ENCODE measurements around the gene SLC2A1.
"Not testable (repeated sequence)": the region's sequence is repeated elsewhere in the genome, so short reads cannot be mapped to it uniquely, and the experiment has no call there.

Gene SLC2A1

DNA sequence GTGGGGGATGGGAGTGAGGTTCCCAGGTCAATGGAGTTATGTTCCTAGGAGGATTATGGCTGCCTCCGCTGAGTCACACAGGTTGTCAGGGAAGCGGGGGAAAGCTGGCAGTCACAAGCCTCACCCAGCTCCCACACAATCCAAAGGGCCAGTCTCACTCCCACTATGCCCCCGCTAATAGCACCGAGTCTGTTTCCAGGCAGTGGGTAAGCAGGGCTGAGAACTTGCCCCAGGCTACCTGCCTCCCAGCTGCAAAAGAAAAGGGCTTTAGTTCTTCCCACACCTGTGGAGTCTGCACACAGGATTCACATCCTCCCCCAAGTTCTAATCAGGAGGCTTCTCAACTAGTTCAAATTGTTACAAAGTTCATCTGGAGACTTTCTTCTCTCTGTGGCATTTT lies 58.7 kb downstream of the SLC2A1 start:
- H3K4me1 ChIP-seq (ENCODE audit: control insufficient read depth in 1 of 2, insufficient read depth in 2 of 2, low read length in 2 of 2); H3K9me3 ChIP-seq (ENCODE audit: control insufficient read depth in 1 of 2, low read length in 2 of 2); H3K36me3 ChIP-seq (ENCODE audit: control insufficient read depth in 1 of 2, insufficient read depth in 2 of 2, low read length in 2 of 2); H3K27me3 ChIP-seq (ENCODE audit: low read depth, low read length); H3K27ac ChIP-seq (ENCODE audit: low read length); H3K4me3 ChIP-seq (ENCODE audit: low read depth in 1 of 2, low read length in 2 of 2): not testable (repeated sequence)

- no peaks in the 10 kb centered on the region for H3K9me3 ChIP-seq (ENCODE audit: control insufficient read depth in 1 of 2, low read length in 2 of 2)
These were observed 67.1 kb downstream of the SLC2A1 start for GRCh38 chr1:42891465-42892138.

GRCh38 chr1:42889264-42889663 lies 69.4 kb downstream of the SLC2A1 start:
- Histone ChIP-seq H3K4me3 (ENCODE audit: low read depth in 1 of 2, low read length in 2 of 2) (no peak overlapping the region), H3K4me1 (ENCODE audit: control insufficient read depth in 1 of 2, insufficient read depth in 2 of 2, low read length in 2 of 2) (no peaks in the 10 kb centered on the region), H3K9me3 (ENCODE audit: control insufficient read depth in 1 of 2, low read length in 2 of 2) (no peaks in the 10 kb centered on the region), H3K36me3 (ENCODE audit: control insufficient read depth in 1 of 2, insufficient read depth in 2 of 2, low read length in 2 of 2) (no peaks in the 10 kb centered on the region), H3K27ac (ENCODE audit: low read length) (no peak overlapping the region), H3K27me3 (ENCODE audit: low read depth, low read length) (no peaks in the 10 kb centered on the region)

More at GRCh38 chr1:42891465-42892138, 67.1 kb downstream of the SLC2A1 start:
- Histone ChIP-seq H3K27me3 (ENCODE audit: low read depth, low read length) (no peaks in the 10 kb centered on the region), H3K4me1 (ENCODE audit: control insufficient read depth in 1 of 2, insufficient read depth in 2 of 2, low read length in 2 of 2) (no peaks in the 10 kb centered on the region), H3K4me3 (ENCODE audit: low read depth in 1 of 2, low read length in 2 of 2) (no peak overlapping the region), H3K27ac (ENCODE audit: low read length) (no peak overlapping the region), H3K36me3 (ENCODE audit: control insufficient read depth in 1 of 2, insufficient read depth in 2 of 2, low read length in 2 of 2) (no peaks in the 10 kb centered on the region)

DNA sequence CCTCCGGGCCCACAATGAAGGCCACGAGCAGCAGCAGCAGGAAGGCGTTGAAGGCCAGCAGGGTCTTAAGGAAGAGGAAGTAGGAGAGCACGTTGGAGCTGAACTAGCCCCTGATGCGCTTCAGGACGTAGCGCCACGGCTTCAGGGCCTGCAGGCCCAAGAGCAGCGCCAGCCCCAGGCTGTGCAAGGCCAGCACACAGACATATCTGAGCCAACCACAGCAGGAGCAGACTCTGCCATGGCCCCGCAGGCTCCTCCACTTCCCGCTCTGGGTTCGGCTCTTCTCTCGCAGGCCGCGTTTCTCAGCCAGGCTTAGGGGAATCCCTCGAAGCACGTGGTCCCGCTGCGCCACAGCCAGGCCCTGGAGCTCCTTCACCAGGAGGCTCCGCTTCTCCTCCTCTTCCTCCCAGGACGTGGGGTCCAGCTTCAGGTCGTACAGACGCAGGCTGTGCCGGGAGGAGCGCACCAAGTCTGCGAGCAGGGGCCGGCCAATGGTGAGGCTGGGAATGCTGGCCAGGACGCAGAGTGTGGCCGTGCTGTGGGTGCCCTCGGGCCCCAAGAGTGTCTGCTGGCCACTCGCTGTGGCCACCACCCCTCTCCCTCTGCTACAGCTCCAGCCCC lies 70.5 kb downstream of the SLC2A1 start:
- Histone ChIP-seq H3K4me3 (ENCODE audit: low read depth in 1 of 2, low read length in 2 of 2) (no peak overlapping the region), H3K4me1 (ENCODE audit: control insufficient read depth in 1 of 2, insufficient read depth in 2 of 2, low read length in 2 of 2) (no peaks in the 10 kb centered on the region), H3K36me3 (ENCODE audit: control insufficient read depth in 1 of 2, insufficient read depth in 2 of 2, low read length in 2 of 2) (no peaks in the 10 kb centered on the region), H3K27me3 (ENCODE audit: low read depth, low read length) (no peaks in the 10 kb centered on the region), H3K9me3 (ENCODE audit: control insufficient read depth in 1 of 2, low read length in 2 of 2) (no peaks in the 10 kb centered on the region), H3K27ac (ENCODE audit: low read length) (no peak overlapping the region)

- Histone ChIP-seq H3K27ac (ENCODE audit: low read length) (no peak overlapping the region), H3K9me3 (ENCODE audit: control insufficient read depth in 1 of 2, low read length in 2 of 2) (no peaks in the 10 kb centered on the region), H3K4me1 (ENCODE audit: control insufficient read depth in 1 of 2, insufficient read depth in 2 of 2, low read length in 2 of 2) (no peaks in the 10 kb centered on the region), H3K36me3 (ENCODE audit: control insufficient read depth in 1 of 2, insufficient read depth in 2 of 2, low read length in 2 of 2) (no peaks in the 10 kb centered on the region), H3K4me3 (ENCODE audit: low read depth in 1 of 2, low read length in 2 of 2) (no peak overlapping the region), H3K27me3 (ENCODE audit: low read depth, low read length) (no peaks in the 10 kb centered on the region)
These were observed 71.3 kb downstream of the SLC2A1 start for GRCh38 chr1:42887366-42887765.

DNA sequence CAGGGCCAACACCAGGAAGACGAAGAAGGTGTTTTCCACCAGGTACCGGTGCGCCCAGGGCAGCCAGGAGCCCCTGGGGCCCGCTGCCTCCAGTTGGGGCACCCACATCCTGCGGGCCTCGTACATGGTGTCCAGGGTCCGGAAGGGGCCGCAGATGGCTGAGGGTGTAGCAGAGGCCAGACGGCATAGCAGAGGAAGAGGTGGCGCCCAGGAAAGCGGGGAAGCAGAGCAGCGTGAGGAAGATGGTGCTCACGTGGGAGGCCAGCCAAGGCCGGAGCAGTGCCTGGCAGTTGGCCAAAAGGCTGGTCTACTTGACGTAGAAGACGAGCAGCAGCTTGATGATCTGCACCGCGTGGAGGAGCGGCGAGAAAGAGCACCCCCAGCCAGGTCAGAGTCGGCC lies 71.9 kb downstream of the SLC2A1 start:
- Histone ChIP-seq H3K4me3 (ENCODE audit: low read depth in 1 of 2, low read length in 2 of 2) (no peak overlapping the region), H3K9me3 (ENCODE audit: control insufficient read depth in 1 of 2, low read length in 2 of 2) (no peaks in the 10 kb centered on the region), H3K27ac (ENCODE audit: low read length) (no peak overlapping the region)

DNA sequence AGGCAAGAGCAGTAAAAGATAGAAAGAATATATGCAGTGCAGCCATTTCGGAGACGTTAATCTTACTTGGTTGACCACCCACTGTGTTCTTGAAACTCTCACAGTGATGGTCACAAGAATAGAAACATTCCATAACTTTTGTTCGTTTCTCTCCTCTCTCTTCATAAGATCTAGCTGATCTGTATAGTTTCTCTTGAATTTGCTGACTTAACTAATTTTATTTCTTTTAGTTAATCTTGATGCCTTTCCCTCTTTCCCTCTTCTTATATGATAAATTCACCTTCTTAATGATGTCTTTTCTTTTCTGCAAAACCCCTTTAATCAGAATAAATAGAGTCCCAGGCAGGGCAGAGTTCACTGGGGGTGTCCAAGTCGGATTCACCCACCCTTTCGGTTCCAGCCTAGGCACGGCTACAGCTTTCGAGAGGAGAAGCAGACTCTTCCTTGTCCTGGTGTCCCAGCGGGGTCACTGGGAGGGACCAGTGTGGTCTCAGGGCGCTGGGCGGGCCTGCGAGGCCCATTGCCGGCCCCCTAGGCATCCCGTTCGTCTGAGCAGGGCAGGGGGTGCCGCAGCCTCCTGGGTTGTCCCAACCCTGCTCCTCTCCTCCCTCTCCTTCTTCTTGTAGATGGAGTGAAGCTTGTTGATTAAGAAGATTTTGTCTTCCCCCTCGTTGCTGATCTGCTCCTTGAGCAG lies 72.5 kb downstream of the SLC2A1 start:
- H3K4me1 ChIP-seq (ENCODE audit: control insufficient read depth in 1 of 2, insufficient read depth in 2 of 2, low read length in 2 of 2), result no peaks in the 10 kb centered on the region
- H3K36me3 ChIP-seq (ENCODE audit: control insufficient read depth in 1 of 2, insufficient read depth in 2 of 2, low read length in 2 of 2), result no peaks in the 10 kb centered on the region
- H3K27me3 ChIP-seq (ENCODE audit: low read depth, low read length), result no peaks in the 10 kb centered on the region
- no peak overlapping the region for H3K4me3 ChIP-seq (ENCODE audit: low read depth in 1 of 2, low read length in 2 of 2)
- no peaks in the 10 kb centered on the region for H3K9me3 ChIP-seq (ENCODE audit: control insufficient read depth in 1 of 2, low read length in 2 of 2)
- no peak overlapping the region for H3K27ac ChIP-seq (ENCODE audit: low read length)

More for the DNA sequence above, 71.9 kb downstream of the SLC2A1 start:
- Histone ChIP-seq H3K4me1 (ENCODE audit: control insufficient read depth in 1 of 2, insufficient read depth in 2 of 2, low read length in 2 of 2) (no peaks in the 10 kb centered on the region), H3K27me3 (ENCODE audit: low read depth, low read length) (no peaks in the 10 kb centered on the region), H3K36me3 (ENCODE audit: control insufficient read depth in 1 of 2, insufficient read depth in 2 of 2, low read length in 2 of 2) (no peaks in the 10 kb centered on the region)

GRCh38 chr1:42880384-42880783 lies 78.3 kb downstream of the SLC2A1 start:
- Histone ChIP-seq H3K4me1 (ENCODE audit: control insufficient read depth in 1 of 2, insufficient read depth in 2 of 2, low read length in 2 of 2) (no peaks in the 10 kb centered on the region), H3K27ac (ENCODE audit: low read length) (no peak overlapping the region), H3K27me3 (ENCODE audit: low read depth, low read length) (no peaks in the 10 kb centered on the region), H3K36me3 (ENCODE audit: control insufficient read depth in 1 of 2, insufficient read depth in 2 of 2, low read length in 2 of 2) (no peaks in the 10 kb centered on the region), H3K9me3 (ENCODE audit: control insufficient read depth in 1 of 2, low read length in 2 of 2) (no peaks in the 10 kb centered on the region), H3K4me3 (ENCODE audit: low read depth in 1 of 2, low read length in 2 of 2) (no peak overlapping the region)

- Histone ChIP-seq H3K27me3 (ENCODE audit: low read depth, low read length) (no peaks in the 10 kb centered on the region), H3K27ac (ENCODE audit: low read length) (no peak overlapping the region), H3K9me3 (ENCODE audit: control insufficient read depth in 1 of 2, low read length in 2 of 2) (no peaks in the 10 kb centered on the region), H3K36me3 (ENCODE audit: control insufficient read depth in 1 of 2, insufficient read depth in 2 of 2, low read length in 2 of 2) (no peaks in the 10 kb centered on the region), H3K4me3 (ENCODE audit: low read depth in 1 of 2, low read length in 2 of 2) (no peak overlapping the region), H3K4me1 (ENCODE audit: control insufficient read depth in 1 of 2, insufficient read depth in 2 of 2, low read length in 2 of 2) (no peaks in the 10 kb centered on the region)
These were observed 81.3 kb downstream of the SLC2A1 start for GRCh38 chr1:42877380-42877779.

DNA sequence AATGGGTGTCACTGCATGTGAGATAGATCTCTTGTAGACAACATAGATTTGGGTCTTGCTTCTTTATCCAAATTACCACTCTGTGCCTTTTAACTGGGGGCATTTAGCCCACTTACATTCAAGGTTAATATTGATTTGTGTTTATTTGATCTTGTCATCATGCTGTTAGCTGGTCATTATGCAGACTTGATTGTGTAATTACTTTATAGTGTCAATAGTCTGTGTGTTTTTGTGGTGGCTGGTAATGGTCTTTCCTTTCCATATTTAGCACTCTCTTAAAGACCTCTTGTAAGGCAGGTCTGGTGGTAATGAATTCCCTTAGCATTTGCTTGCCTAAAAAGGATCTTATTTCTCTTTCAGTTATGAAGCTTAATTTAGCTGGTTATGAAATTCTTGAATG lies 82.7 kb downstream of the SLC2A1 start:
- Histone ChIP-seq H3K4me3 (ENCODE audit: low read depth in 1 of 2, low read length in 2 of 2) (no peak overlapping the region), H3K27me3 (ENCODE audit: low read depth, low read length) (no peaks in the 10 kb centered on the region), H3K4me1 (ENCODE audit: control insufficient read depth in 1 of 2, insufficient read depth in 2 of 2, low read length in 2 of 2) (no peaks in the 10 kb centered on the region), H3K9me3 (ENCODE audit: control insufficient read depth in 1 of 2, low read length in 2 of 2) (no peaks in the 10 kb centered on the region), H3K36me3 (ENCODE audit: control insufficient read depth in 1 of 2, insufficient read depth in 2 of 2, low read length in 2 of 2) (no peaks in the 10 kb centered on the region), H3K27ac (ENCODE audit: low read length) (no peak overlapping the region)

Data from muscle layer of duodenum (tissue), 2 donors.